Caco-2 (cell line): ENCODE results near the gene IKBKE. TPM values are rescaled to one million over a fixed set of nuclear protein-coding genes. Genes with fewer than 3 reads are reported as not detected.
"Not testable (repeated sequence)": the region's sequence is repeated elsewhere in the genome, so short reads cannot be mapped to it uniquely, and the experiment has no call there.

ENCODE experiments used
- BruUV-seq: library from RNA; stranded (reverse); fragments of 400-500 nt; replicated peaks from 2 replicates; lab custom pipeline; 2021; lab: Mats Ljungman, UMichigan
- CTCF ChIA-PET: fragments of 300-600 bp; sonication (Branson Sonifier 250); formaldehyde crosslinking; loops from one replicate; lab custom pipeline; 2022; ENCODE audit warnings: antibody characterized with exemption; lab: Charles Lee
- POLR2A ChIA-PET: fragments of 300-600 bp; sonication (Branson Sonifier 250); formaldehyde crosslinking; loops from one replicate; lab custom pipeline; 2022; ENCODE audit warnings: antibody characterized with exemption; lab: Charles Lee
- DNase-seq, 2 experiments: peaks; one replicate each; pipeline versions ENCODE4 v3.0.0 to v3.0.0-alpha.2; 2020 to 2022
- H3K27me3 ChIP-seq: replicated peaks from 2 replicates; pipeline ENCODE4 v1.6.0; 2011; ENCODE audit warnings: low read length; ENCODE audit not compliant: control insufficient read depth, insufficient read depth
- H3K36me3 ChIP-seq: 2 replicates; pipeline ENCODE4 v1.5.1; 2011; ENCODE audit warnings: low read length; ENCODE audit not compliant: control insufficient read depth, insufficient read depth
- H3K4me1 ChIP-seq: fragments of 250-450 bp; sonication (Bioruptor Pico); 2 replicates; pipeline ENCODE4 v1.5.1; 2020; ENCODE audit warnings: mild to moderate bottlenecking
- H3K4me3 ChIP-seq: 2 replicates; pipeline ENCODE4 v1.5.1; 2011; ENCODE audit warnings: low read depth, mild to moderate bottlenecking, control low read depth, low read length
- H3K9me3 ChIP-seq: fragments of 250-450 bp; sonication (Bioruptor Pico); 2 replicates; pipeline ENCODE4 v1.5.1; 2020; ENCODE audit warnings: mild to moderate bottlenecking, moderate library complexity
- H3K27ac Mint-ChIP-seq: one replicate; pipeline ENCODE4 v1.8.0; 2022; ENCODE audit warnings: mixed read lengths; ENCODE audit not compliant: unreplicated experiment
- H3K27me3 Mint-ChIP-seq: one replicate; pipeline ENCODE4 v1.8.0; 2022; ENCODE audit warnings: mixed read lengths; ENCODE audit not compliant: insufficient read depth, unreplicated experiment
- H3K36me3 Mint-ChIP-seq: one replicate; pipeline ENCODE4 v1.8.0; 2022; ENCODE audit warnings: mild to moderate bottlenecking, mixed read lengths; ENCODE audit not compliant: insufficient read depth, unreplicated experiment
- H3K4me1 Mint-ChIP-seq: one replicate; pipeline ENCODE4 v1.8.0; 2022; ENCODE audit warnings: low read depth, mixed read lengths; ENCODE audit not compliant: unreplicated experiment
- H3K4me3 Mint-ChIP-seq: one replicate; pipeline ENCODE4 v1.8.0; 2022; ENCODE audit warnings: mild to moderate bottlenecking, moderate library complexity, mixed read lengths; ENCODE audit not compliant: unreplicated experiment
- H3K9me3 Mint-ChIP-seq: one replicate; pipeline ENCODE4 v1.8.0; 2022; ENCODE audit warnings: mixed read lengths; ENCODE audit not compliant: unreplicated experiment
- CTCF ChIP-seq, 2 experiments: fragments of 200-600 bp in 1 of 2; IDR thresholded peaks; 1 replicate in 1 of 2; 2 replicates in 1 of 2; pipeline versions ENCODE4 v1.5.1 to v1.8.0; 2011 to 2022; ENCODE audit warnings: antibody characterized with exemption in 1 of 2, control low read depth in 1 of 2, inconsistent platforms in 1 of 2, low read depth in 1 of 2, low read length in 1 of 2, mild to moderate bottlenecking in 1 of 2, moderate library complexity in 1 of 2; ENCODE audit not compliant: insufficient read depth in 1 of 2, severe bottlenecking in 1 of 2, unreplicated experiment in 1 of 2
- intact Hi-C: fragments of 100-400 bp; cut with micrococcal nuclease; formaldehyde crosslinking; loops from one replicate; pipeline ENCODE4 v1.10.0; 2022; ENCODE audit not compliant: unreplicated experiment
- total RNA-seq: library from RNA; stranded (reverse); gene quantifications from 2 replicates; pipeline ENCODE4 v1.2.3, GENCODE V29; 2022

IKBKE gene
- total RNA-seq, 1 experiment from 2014 or later: 9.0 TPM

DNA sequence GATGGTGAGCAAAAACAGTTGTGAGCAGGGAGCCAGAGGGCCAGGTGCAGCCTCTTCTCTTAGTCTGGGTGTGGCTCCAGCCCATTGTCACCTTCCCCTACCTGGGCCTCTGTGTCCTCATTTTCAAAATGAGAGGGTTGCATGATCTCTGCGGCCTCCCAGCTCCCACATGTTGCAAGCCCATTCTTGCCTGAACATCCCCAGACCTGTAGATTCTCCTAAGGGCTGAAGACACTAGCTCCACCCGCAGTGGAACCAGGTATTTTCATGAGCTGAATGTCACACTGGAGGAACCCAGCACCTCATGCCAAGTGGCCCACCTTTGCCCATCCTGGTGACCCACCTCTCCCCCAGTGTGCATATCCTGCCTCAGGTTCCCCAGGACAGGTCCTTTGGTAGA lies 12.3 kb downstream of the IKBKE start:
- ChIA-PET POLR2A (no interaction called here), CTCF (interaction anchor here (1.4 to 1.8 kb wide), 2 partner anchors 13 kb away, joined by 4 to 6 read pairs; partner anchors contain the start of gene IKBKE)
- no TSS peak for BruUV-seq
- no peak overlapping the region for H3K4me3 Mint-ChIP-seq
- no peaks in the 10 kb centered on the region for H3K27me3 ChIP-seq
- no peaks in the 10 kb centered on the region for H3K9me3 ChIP-seq
- H3K4me1 ChIP-seq: no peaks in the 10 kb centered on the region
- H3K36me3 ChIP-seq: no peaks in the 10 kb centered on the region; the same call in 1 of the 2 replicates
- H3K36me3 Mint-ChIP-seq: peaks cover 9% of the 10 kb centered on the region
- TF ChIP-seq CTCF (IDR thresholded peaks at IDR 0.05; ENCODE audit: insufficient read depth in 1 of 2, low read depth in 1 of 2, low read length in 1 of 2, severe bottlenecking in 1 of 2, unreplicated experiment in 1 of 2): no peak
- H3K4me3 ChIP-seq: no peak overlapping the region
- no peaks in the 10 kb centered on the region for H3K9me3 Mint-ChIP-seq
- H3K4me1 Mint-ChIP-seq: no peaks in the 10 kb centered on the region
- DNase-seq: no peak
- no peak overlapping the region for H3K27ac Mint-ChIP-seq
- intact Hi-C loops: no loop called here
- H3K27me3 Mint-ChIP-seq: no peaks in the 10 kb centered on the region

- BruUV-seq, H3K9me3 Mint-ChIP-seq, intact Hi-C loops, POLR2A ChIA-PET, DNase-seq, H3K36me3 ChIP-seq, H3K4me3 ChIP-seq, H3K4me1 ChIP-seq, H3K27ac Mint-ChIP-seq, H3K36me3 Mint-ChIP-seq, H3K4me1 Mint-ChIP-seq, H3K9me3 ChIP-seq, H3K27me3 ChIP-seq, H3K4me3 Mint-ChIP-seq, CTCF ChIA-PET, H3K27me3 Mint-ChIP-seq: not testable (repeated sequence)
These were observed 13.6 kb downstream of the IKBKE start for GRCh38 chr1:206483864-206484263.

GRCh38 chr1:206484901-206485300 lies 14.6 kb downstream of the IKBKE start:
- Mint-ChIP-seq H3K4me3 (no peak overlapping the region), H3K27ac (no peak overlapping the region), H3K9me3 (no peaks in the 10 kb centered on the region), H3K4me1 (no peaks in the 10 kb centered on the region), H3K36me3 (peaks cover 9% of the 10 kb centered on the region), H3K27me3 (no peaks in the 10 kb centered on the region)
- H3K4me3 ChIP-seq: no peak overlapping the region
- intact Hi-C loops: no loop called here
- no TSS peak for BruUV-seq
- CTCF ChIA-PET: no interaction called here
- no peaks in the 10 kb centered on the region for H3K9me3 ChIP-seq
- H3K27me3 ChIP-seq: no peaks in the 10 kb centered on the region
- DNase-seq: no peak
- TF ChIP-seq CTCF (IDR thresholded peaks at IDR 0.05; ENCODE audit: insufficient read depth in 1 of 2, low read depth in 1 of 2, low read length in 1 of 2, severe bottlenecking in 1 of 2, unreplicated experiment in 1 of 2): no peak
- POLR2A ChIA-PET: no interaction called here
- no peaks in the 10 kb centered on the region for H3K36me3 ChIP-seq
- no peaks in the 10 kb centered on the region for H3K4me1 ChIP-seq
